HG03039 (cell line): ENCODE data around the gene ANKS1B.

ENCODE experiments used
- ATAC-seq: cut with Tn5 transposase; IDR thresholded peaks from one replicate; pipeline ENCODE4 v1.9.1; 2021; ENCODE audit warnings: mild to moderate bottlenecking, moderate library complexity; ENCODE audit not compliant: unreplicated experiment

Gene ANKS1B

DNA sequence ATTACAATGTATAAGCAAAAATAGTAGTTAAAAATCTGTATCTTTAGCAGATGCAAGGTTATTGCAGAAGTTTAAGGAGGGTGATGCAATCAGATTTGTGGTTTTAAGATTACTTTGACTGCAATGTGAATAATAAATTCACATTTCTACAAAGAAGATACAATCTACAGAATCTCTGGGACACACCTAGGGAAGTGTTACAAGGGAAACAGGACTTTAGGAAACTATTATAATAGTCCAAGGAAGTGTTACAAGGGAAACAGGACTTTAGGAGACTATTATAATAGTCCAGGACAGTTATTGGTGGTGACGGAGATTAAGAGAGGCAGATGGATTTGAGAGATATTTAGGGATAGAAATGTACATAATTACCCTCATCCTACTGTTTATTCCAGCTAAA is 491.5 kb downstream of the ANKS1B start:
- ATAC-seq = no peak

DNA sequence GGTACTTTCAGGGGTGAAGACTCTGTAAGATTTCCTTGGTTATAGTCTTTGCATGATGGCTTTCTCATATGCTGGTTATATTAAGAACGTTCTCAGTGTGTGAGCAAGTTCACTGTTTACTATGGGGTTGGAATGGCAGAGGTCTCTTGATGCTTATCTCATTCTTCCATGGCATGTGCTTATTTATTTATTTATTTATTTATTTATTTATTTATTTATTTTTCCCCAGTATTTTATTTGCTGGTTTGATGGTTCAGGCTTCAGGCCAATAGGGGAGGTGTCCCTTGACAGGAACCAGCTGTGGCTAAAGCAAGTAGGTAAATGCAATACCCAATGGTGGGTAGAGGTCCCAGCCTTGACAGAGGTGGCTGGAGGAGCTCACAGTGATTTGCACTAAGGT is 498.5 kb downstream of the ANKS1B start:
- no peak for ATAC-seq

- ATAC-seq = no peak
Measured at GRCh38 chr12:99479149-99479548, 505.6 kb downstream of the ANKS1B start.

- ATAC-seq = no peak
Measured at GRCh38 chr12:99476956-99477355, 507.8 kb downstream of the ANKS1B start.

DNA sequence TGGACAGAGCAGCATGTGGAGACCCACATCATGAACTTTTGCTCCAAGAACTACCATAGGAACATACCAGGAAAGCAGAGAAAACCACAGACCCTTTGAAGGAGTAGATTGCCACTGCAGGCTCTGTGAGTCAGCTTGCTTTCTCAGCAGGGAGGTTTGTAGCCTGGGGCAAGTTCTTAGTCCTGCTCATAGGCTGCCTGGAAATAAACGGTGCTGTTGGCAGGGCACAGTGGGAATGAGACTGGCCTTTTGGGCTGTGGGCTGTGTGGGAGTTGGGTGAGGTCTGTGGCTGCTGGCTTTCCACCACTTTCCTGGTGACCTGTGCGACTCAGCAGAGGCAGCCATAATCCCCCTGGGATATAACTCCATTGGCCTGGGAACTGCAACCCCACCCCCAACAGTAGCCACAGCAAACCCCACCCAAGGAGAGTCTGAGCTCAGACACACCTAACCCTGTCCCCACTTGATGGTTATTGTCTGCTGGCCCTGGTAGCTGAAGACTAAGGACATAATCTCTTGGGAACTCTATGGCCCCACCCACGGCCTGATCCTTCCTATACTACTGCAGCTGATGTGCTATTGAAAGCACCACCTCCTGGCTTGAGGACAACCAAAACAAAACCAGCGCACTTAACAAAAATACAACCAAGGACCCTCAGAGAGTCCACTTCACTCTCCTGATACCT is 529.2 kb downstream of the ANKS1B start:
- ATAC-seq = no peak

DNA sequence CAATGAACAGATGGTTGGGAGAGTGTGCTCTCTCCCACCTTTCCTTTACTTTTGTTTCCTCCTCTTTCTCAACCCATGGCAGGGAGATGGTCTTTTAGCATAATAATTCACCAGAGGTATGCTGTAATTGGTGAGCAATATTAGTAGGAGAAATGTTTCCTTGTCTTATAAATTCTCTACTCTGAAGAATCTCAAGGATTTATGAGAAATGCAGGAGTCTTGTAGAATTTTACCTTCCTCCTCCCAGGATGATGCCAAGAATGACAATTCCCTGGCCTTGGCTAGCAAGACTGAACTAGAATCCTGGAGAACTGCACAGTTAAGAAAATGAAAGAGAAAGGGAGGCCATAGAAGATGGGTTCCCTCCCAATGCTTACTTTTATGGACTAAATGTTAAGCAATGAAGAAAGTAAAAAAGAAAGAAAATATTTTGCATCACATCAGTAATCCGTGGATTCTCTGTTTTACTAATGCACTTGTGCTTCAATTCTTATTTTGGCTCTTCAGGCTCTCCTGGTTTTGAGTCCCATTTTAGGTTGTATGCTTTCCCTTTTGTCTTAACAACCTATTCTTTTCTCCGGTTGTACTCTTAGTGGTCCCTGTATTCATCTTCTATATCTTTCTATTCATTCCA is 530.1 kb downstream of the ANKS1B start:
- ATAC-seq = no peak

DNA sequence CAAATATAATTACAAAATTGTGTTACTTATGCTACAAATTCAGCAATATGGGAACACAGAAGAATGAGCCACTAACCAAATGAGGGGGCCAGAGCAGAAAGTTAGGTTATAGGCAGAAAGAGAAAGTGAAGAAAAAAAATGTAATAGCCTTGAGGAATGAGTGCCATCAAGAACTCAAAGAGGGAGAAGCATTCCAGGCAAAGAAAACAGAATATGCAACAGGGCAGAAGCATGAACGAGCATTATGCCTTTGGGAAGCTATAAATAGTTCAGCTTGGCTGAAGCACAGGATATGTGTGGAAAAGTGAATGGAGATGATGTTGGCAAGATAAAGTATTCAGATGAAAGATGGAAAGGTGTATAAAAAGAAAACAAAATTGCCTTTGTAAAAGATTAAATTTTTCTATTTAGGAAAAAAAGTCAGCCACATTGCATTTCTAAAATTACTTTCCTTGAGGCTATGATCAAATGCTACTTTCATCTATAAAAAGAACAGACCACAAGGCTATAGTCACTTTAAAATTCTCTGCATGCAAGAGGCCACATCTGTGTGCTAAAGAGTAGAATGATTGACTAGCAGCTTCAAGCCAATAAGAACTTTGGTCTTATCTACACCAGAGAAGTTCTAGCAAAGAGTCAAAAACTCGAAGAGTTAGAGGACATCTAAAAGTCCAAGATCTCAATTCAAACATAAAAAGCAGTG is 530.7 kb downstream of the ANKS1B start:
- peak; percentile 41 for ATAC-seq

- no peak for ATAC-seq
Measured at GRCh38 chr12:99450036-99450630, 534.6 kb downstream of the ANKS1B start.

DNA sequence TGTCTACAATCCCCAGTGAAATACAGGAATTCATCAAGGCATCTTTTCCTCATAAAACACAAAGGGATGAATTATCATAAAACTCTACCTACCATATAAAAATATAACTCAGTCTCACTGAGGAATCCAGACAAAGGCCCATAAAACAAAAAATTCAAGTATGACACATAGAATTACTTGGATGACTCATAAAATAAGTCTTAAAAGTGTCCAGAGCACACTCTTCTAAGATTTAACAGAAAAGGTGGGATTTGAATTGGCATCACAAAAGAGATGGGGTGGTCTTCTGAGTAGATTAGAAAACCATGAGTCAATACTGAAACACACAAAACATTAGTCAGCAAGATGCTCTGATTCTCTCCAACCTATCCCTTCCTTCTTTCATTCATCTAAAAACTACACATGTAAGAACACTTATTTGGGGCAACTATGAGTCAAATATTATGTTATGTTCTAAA is 539.8 kb downstream of the ANKS1B start:
- ATAC-seq = no peak

DNA sequence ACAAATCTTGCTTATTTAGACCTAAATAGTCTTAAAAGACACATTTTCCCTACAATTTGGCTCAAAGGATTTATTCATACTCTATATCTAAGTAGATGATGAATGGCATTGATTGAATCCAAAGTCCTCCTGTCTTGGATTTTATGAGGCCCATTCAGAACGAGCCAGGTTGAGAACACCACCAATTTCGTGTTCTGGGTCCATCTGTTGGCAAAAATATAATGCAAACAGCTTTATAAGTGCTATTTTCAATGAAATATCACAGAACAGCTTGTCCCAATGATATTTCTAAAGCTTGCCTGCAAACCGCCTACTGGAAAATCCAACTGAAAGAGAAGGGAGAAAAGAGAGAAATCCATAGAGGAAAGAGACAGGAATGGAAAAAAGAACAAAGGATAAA is 542.0 kb downstream of the ANKS1B start:
- no peak for ATAC-seq

DNA sequence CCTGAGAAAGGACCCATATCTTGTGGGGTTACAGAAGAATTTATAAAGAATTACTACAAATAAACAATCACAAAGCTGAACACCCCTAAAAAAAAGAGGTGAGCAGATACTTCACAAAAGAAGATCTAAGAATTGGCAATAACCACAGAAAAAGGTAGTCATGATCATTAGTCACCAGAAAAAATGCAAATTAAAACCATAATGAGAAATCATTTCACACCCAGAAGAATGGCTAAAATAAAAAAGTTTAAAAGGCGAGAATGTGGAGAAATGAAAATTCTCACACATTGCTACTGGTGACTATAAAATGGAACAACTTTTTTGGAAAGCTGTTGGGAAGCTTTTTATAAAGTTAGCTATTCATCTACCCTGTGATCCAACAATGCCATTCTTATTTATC is 545.3 kb downstream of the ANKS1B start:
- ATAC-seq = no peak

- ATAC-seq = peak; percentile 97
Measured at GRCh38 chr12:99436584-99436983, 548.2 kb downstream of the ANKS1B start.

GRCh38 chr12:99435095-99435791 is 549.5 kb downstream of the ANKS1B start:
- no peak for ATAC-seq

- ATAC-seq = no peak
Measured at GRCh38 chr12:99433155-99433554, 551.6 kb downstream of the ANKS1B start.

- ATAC-seq = no peak
Measured at GRCh38 chr12:99431203-99431602, 553.5 kb downstream of the ANKS1B start.

GRCh38 chr12:99427104-99427503 is 557.6 kb downstream of the ANKS1B start:
- ATAC-seq = peak; percentile 71

DNA sequence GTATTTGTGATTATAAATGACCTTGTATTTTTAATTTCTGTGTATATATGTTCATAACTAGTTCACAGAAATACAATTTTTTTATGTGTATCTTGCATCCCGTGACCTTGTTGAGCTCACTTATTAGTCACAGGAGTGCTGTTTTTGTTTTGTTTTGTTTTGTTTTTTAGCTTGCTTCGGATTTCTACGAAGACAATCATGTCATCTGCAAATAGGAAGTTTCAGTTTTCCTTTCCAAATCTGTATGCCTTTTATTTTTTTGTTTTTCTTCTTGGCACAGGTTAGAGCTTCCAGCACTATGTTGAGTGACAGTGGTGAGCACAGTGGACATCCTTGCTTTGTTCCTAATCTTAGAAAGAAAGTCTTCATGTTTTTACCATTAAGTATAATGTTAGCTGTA is 566.4 kb downstream of the ANKS1B start:
- ATAC-seq = no peak

GRCh38 chr12:99413751-99414150 is 571.0 kb downstream of the ANKS1B start:
- ATAC-seq = no peak

DNA sequence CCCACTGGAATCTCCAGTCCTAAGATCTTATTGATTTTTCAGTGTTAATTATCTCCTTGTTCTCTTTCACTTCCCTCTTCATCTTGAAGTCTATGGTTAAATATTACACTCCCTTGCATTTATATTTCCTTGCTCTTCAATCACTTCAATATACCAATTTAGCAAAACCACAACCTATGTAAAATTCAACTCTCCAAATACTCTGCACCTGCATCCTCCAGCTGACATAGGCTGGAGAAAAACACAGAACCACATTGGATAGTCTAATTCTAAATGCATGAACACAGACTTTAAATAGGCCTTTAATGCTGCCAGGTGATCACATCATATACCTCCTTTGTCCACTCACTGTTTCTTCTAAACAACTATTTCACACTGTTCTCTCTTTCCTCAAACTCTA is 591.0 kb downstream of the ANKS1B start:
- ATAC-seq = no peak

- ATAC-seq = no peak
Measured at GRCh38 chr12:99392091-99392850, 592.5 kb downstream of the ANKS1B start.
